ENCODE results near the gene GPATCH2. TPM values are rescaled to one million over a fixed set of nuclear protein-coding genes. Genes with fewer than 3 reads are reported as not detected.
A peak's percentile ranks its signal among the peaks of the same experiment; 100 is the strongest.
"Not testable (repeated sequence)": the region's sequence is repeated elsewhere in the genome, so short reads cannot be mapped to it uniquely, and the experiment has no call there.

GPATCH2 gene
- total RNA-seq, 1 experiment from 2014 or later: 14.2 TPM

DNA sequence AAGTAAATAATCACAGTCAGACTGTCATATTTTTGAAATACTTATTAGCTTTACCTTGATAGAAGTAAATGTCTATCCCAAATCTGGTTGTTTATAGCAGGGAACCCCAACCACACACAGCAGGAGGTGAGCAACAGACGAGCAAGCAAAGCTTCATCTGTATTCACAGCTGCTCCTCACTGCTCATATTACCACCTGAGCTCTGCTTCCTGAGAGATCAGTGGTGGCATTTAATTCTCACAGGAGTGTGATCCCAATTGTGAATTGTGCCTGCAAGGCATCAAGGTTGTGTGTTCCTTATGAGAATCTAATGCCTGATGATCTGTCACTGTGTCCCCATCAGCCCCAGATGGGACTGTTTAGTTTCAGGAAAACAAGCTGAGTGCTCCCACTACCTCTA lies 104.3 kb downstream of the GPATCH2 start:
- DNase-seq (ENCODE audit: low read depth): no peak

DNA sequence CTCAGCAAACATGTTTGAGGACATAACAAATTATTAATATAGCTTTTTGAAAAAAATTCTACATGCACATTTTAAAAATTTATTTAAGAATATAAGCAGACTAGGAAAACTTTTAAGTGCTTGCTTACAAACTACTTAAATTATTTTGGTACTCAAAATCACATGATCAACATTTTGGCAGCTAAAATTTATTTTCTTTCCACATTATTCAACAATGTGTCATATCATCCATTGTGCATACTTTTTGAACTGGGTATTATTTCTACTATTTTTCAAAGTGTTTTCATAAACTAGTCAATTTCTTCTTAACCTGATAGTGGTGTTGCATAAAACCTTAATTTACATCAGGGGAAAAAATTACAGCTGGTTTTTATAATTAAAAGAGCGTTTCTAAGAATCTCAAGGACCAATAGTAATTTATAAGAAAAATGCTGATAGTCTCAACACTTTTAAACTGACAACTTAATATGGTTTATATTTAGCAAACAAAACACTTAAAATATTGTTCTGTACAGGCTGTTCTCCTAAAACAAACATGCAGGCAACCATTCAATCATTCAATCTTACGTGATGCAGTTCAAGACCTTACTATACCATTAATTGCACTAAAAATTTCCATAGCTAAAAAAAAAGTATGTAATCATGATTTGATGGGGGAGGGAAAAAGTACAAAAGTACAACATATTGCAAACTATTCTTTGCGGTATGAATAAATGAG lies 105.0 kb downstream of the GPATCH2 start:
- DNase-seq (ENCODE audit: low read depth): no peak

DNA sequence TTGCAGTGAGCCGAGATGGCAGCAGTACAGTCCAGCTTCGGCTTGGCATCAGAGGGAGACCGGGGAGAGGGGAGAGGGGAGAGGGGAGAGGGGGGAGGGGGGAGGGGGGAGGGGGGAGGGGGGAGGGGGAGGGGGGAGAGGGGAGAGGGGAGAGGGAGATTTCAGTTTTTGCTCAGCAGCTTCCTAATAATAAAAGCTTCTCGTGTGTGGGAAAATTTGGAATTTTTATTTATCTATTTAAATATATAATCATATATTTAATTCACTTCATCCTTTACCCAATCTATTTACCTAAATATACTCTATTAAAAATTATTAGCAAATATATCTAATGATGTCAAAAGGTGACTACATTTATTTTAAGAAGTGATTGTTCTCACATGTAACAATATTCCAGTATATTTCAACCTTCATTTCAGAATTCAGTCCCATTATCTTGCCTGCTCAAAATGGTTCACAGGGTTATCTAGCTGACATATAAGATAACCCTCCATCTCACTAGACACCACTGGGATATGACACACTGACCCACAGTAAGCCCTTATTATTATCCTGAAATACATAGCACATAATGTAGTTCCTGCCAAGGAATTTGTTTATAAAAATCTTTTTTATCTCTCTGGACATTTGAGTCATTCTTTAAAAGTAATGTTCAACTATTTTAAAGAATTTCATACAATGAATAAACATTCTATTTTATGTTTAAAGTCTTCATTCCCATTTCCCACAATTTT lies 105.9 kb downstream of the GPATCH2 start:
- no peak for DNase-seq (ENCODE audit: low read depth)

DNA sequence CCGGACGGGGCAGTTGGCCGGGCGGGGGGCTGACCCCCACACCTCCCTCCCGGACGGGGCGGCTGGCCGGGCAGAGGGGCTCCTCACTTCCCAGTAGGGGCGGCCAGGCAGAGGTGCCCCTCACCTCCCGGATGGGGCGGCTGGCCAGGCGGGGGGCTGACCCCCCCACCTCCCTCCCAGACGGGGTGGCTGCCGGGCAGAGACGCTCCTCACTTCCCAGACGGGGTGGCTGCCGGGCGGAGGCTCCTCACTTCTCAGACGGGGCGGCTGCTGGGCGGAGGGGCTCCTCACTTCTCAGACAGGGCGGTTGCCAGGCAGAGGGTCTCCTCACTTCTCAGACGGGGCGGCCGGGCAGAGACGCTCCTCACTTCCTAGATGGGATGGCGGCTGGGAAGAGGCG lies 107.0 kb downstream of the GPATCH2 start:
- DNase-seq (ENCODE audit: low read depth): not testable (repeated sequence)

DNA sequence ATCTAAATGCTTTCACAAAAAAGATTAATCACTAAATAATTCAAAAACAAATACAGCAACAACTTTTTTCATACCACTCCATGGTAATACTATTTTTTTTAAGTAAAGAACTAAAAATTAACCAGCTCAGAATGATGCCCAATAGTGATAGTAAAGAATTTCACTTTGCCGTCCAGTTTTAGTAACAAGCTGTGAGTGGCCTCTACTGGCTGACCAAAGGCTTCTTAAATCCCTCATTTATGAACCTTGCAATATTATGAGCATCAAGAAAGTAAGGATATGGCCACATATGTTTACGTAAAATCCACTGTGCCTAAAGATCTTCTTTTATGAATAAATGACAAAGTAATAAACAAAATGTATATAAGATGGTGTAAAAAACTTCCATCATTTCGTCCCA lies 108.6 kb downstream of the GPATCH2 start:
- DNase-seq (ENCODE audit: low read depth): no peak

DNA sequence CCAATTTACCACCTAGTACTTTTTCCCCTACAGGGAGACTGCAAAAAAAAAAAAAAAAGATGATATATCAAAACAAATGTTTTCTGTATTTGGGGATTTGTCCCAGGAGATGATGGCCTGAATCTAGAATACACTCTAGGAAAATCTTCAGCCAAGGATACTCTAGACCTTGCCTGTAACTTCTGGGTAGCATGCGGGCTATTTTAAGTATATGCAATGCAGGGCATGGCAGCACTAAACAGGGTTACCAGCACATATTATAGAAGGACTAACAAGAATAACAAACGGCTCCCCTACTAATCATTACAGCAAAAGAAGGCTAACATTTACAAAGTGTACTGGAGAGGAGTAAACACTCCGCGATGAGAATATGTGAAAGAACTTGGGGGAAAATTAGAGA lies 109.6 kb downstream of the GPATCH2 start:
- DNase-seq (ENCODE audit: low read depth): no peak

DNA sequence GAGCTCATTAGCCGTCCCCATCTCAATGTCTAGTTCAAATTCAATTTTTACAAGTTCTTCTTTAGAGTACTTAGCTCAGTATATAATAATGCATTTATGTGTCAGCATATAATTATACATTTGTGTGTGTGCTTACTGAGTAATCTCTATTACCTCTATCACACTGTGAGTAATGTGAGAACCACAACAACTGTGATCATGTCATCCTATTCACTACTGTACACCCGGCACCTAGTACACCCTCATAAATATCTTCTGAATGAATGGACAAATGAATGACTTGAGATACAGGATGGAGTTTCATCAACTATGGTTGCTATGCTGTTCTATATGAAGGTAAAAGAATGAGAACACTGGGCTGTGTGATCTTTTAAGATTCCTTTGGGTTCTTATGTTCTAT lies 124.0 kb downstream of the GPATCH2 start:
- DNase-seq (ENCODE audit: low read depth): no peak

DNA sequence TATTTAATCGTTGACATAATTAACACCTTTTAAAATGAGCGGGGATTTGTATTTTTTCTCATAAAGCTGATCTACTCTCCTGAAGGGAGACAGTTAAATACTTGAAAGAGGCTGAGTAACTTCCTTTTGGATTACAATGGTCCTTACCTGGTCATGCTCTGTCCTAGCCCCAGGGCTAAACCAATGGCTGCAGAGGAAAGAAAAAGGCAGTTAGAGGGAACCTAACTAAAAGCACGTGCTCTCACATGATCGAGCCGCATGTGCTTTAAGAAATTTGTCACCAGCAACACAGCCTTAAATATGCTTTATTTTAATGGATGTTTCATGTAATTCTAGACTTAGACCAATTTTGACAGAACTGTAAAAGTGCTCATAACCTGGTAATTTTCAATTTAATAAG lies 132.7 kb downstream of the GPATCH2 start:
- DNase-seq (ENCODE audit: low read depth): no peak

DNA sequence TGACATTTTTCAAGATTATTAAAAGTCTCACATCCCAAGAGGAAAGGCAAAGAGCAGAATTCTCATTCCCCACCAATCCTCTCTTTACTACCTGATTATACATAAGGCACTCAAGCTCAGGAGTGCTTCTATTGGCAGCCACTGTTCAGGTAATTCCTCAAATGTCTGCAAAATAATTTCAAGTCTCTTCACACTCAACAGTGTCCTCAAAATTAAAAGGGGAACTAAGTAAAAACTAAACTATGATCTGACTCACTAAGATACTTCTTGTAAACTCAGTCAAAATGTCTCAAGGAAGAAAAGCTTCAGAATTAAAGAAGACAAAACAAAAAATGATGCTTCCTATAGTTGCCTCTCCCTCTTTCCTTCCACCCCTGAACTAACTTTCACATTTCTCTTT lies 135.6 kb downstream of the GPATCH2 start:
- no peak for DNase-seq (ENCODE audit: low read depth)

DNA sequence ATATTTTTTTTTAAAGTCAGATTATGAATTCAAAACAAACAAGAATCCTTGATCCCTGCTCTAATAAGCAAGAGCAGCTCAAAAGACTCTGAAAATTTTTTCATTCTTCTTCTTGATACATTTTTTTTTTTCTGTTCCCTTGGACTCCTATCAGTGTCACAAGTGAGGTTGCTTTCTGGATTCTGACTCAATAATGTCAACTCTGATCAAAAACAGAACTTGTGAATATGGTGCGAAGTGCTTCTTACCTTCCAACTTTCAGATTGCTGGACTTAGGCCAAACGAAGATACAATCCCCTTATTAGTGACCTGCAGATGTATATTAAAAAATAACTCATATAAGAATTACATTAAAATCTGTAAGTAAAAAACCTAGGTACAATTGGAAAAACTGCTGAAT lies 136.1 kb downstream of the GPATCH2 start:
- DNase-seq (ENCODE audit: low read depth): no peak

DNA sequence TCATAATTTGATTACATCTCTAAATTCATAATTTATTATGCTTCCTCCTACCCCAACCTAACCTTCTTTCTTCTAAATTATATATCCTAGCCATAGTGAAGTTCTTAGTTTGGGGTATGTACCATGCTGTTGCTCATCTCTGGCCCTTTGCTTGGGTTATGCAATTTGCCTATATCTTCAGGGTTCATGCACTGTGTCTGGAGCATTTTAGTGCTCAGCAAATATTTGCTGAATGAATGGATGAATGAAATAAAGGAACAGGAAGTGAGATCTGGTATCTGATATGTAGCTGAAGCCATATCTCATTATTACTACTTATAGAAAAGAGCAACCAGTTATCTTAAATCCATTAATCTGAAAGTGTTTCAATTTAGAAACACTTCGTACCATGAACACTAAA lies 137.6 kb downstream of the GPATCH2 start:
- no peak for DNase-seq (ENCODE audit: low read depth)

DNA sequence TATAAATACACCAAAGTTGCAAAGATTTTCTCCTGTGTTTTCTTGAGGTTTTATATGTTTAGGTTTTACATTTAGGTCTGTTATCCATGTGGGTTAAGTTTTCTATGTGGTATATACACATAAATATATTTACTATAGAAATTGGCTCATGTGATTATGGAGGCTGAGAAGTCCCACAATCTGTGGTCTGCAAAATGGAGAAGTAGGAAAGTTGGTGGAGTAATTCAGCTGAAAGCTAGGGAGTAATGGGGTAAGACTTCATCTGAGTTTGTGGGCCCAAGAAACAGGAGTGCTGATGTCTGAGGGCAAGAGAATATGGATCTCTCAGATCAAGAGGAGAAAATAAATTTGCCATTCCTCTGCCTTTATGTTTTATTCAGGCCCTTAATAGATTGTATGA lies 146.0 kb downstream of the GPATCH2 start:
- no peak for DNase-seq (ENCODE audit: low read depth)

DNA sequence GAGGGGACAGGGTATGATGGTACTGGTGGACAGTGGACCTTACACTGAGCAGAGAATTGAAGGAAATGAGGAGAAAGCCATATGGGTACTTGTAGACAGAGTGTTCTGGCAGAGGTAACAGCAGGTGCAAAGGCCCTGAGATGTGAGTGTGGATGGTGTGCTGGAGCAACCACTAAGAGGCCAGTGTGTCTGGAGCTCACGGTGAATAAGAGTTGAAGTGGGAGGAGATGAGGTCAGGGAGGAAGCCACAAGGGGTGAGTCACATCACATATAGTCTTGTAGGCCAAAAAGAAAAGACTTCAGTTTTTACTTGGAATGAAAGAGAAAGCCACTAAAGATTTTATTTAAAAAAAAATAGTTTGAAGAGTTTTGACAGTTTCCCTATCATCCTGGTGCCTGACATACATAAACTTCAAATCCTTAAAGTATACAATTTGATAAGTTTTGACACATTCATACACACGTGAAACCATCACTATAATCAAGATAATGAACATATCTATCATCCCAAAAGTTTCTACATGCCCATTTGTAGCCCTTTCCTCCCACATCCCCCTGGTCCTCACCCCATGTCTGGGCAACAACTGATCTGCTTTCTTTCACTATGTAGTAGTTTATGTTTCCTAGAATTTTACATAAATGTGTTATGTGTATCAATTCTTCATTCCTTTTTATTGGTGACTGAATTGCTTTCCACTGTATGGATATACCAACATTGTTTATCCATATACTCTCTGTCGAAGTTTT lies 148.4 kb downstream of the GPATCH2 start:
- peak; percentile 81 for DNase-seq (ENCODE audit: low read depth)

DNA sequence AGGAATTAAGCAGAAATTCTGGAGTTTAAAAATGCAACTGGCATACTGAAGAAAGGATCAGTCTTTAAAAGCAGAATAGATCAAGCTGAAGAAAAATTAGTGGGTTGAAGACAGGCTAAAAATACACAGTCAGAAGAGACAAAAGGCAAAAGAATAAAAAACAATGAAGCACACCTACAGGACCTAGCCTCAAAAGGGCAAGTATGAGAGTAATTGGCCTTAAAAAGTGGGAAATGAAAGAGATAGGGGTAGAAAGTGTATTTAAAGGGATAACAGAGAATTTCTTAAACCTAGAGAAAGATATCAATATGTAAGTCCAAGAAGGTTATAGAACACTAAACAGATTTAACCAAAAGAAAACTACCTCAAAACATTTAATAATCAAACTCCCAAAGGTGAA lies 152.4 kb downstream of the GPATCH2 start:
- DNase-seq (ENCODE audit: low read depth): no peak

DNA sequence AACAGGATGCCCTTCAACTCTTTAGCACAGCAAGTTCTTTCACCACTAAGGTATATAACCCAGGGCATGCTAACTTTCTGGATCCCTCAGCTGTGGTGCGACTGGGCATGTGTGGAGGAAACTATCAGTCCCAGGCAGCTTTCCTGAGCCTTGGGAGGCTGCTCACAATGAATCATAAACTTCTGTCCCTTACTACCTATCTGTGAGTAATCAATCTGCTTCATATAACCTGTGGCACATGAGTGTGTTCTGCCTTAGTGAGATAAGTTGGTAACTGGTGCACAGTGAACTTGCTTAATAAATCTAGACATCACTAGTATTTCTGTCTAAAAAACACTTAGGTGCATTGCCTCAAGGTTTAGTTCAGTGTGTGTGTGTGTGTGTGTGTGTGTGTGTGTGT lies 158.0 kb downstream of the GPATCH2 start:
- no peak for DNase-seq (ENCODE audit: low read depth)

DNA sequence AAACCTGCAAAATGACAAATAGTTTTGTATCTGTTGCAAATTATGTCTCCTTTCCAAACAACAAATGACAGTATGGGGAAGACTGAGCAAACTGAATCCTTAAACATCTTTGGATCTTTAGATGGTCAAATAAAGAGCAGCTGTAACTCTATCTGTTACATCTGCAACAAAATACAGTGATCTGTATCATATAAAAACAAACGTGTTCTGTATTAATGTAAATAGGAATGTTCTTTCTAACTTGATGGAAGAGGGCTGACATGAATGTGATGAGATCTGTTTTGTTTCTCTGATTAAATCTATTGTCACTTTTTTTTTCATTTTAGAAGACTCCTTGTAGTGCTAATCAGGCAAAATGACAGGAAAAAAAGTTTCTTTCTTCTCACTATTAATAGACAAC lies 159.5 kb downstream of the GPATCH2 start:
- no peak for DNase-seq (ENCODE audit: low read depth)

DNA sequence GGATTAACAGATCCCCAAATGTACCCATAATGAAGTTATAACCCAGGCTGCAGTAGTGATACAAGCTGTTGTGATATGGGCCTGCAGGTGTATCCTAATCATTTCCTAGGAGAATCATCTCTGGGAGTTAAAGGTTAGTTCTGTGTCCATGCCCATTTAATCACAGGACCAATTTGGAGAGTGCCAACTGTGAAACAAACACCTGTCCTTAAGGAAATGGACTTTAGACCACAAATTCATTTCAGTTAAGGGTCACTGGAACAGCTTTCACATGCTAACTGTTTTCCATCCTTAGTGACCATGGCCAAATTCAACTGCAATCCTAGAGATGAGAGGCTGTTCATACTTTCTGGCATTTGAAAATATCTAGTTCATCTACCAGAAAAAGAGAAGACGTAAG lies 160.9 kb downstream of the GPATCH2 start:
- DNase-seq (ENCODE audit: low read depth): no peak

DNA sequence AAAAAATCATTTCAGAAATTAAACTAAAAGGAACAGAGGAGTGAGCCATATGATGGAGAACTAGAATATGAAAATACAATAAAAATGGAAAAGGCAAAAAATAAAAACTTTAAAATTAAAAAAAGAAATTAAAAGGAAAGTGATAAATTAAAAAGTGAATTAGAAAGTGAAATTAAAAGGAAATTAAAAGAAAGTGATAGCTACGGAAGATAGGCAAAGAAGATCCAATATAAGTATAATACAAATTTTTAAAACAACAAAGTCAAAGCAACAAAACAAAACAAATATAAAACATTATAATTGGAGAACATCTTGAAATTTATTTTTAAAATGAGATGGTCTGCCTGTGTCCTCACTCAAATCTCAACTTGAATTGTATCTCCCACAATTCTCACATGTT lies 165.8 kb downstream of the GPATCH2 start:
- no peak for DNase-seq (ENCODE audit: low read depth)

DNA sequence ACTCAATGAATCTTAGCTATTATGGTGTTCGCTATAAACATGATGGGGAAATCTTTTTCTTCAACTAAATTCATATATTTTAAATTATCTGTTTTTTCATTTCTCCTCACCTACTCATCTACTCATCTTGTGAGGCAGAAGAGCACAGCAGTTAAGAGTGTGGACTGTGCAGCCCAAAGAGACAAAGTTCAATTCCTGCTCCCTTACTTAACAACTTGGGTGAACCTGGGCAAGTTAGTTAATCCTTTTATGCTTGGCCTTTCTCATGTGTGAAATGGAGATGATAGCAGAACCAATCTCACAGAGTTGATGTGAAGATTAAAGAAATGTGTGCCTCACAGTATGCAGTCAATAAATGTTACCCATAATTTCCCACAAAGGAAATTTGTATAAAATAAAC lies 168.2 kb downstream of the GPATCH2 start:
- no peak for DNase-seq (ENCODE audit: low read depth)

DNA sequence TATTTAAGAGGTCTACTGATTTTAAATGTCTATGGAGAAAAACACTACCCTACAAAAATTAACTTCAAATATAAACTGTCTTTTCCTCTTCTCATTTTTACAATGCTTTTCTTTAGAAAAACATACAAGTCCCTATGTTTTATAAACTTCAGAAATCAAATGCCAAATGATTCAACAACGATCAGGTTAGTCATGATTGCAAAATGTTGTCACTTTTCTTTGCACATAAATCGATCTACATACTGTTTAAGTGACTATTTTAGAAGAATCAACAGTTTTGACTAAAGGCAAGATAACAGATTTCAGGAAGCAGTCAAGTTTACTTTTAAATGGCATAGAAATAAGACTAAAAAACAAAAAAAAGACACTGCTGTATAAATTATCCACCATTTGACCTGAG lies 168.7 kb downstream of the GPATCH2 start:
- DNase-seq (ENCODE audit: low read depth): no peak

DNA sequence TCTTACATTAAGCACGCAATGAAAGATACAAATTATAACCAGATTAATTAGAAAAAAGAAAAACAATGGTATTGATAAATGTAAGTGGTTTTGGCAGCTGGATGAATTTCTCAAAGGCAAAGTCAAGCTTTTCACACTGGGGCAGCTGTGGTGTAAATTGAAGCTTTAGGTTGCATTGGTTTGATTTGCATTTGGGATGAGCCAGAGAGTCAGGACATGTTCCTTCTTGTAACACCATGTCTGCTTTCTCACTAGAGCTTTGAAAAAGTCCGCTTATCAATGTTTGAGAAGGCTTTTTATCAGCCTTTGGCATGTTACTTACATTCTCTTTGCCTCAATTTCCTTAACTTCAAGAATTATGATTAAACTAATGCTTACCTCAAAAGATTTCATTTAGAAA lies 173.9 kb downstream of the GPATCH2 start:
- no peak for DNase-seq (ENCODE audit: low read depth)

DNA sequence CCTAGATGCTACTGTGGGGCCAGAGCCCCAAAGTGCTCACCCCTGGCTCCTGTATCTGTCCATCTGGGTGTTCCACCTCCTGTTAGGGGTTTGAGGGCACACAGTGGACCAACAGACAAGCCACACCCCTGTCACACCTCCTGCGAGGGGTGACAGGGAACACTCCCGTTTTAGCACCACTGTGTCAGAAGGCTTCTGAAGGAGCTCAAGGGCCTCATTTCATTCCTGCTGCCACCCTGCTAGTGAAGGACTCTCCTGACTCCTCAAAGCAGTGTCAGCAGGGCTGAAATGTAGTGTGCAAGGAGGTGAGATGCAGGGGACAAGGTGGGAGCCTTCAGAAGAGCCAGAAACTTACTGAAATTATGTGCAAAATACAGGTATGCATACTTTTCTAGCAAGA lies 174.6 kb downstream of the GPATCH2 start:
- no peak for DNase-seq (ENCODE audit: low read depth)

DNA sequence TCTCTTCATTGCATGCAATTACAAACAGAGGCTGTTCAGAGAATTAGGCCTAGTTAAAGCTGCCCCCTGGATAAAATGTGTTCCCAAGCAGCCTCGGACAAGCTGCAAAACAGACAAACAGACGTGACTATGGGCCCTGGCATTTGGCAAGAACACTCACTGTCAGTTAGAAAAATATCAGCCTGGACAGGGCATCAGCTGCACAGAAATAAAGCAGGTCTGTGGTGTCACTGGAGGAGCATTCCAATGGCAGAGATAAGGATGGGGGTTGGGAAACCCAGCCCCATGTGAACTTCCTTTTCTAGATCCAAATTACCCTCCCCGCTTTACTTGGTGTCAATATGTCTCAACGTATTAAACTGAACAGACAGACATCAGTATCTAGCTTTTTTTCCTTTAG lies 177.1 kb downstream of the GPATCH2 start:
- no peak for DNase-seq (ENCODE audit: low read depth)
